GM18907 (cell line): ENCODE results near the gene CFAP46.
"Not testable (repeated sequence)": the region's sequence is repeated elsewhere in the genome, so short reads cannot be mapped to it uniquely, and the experiment has no call there.

Experiments used
- ATAC-seq: cut with Tn5 transposase; IDR thresholded peaks from one replicate; pipeline ENCODE4 v1.9.1; 2021; ENCODE audit warnings: mild to moderate bottlenecking, moderate library complexity; ENCODE audit not compliant: unreplicated experiment

CFAP46 gene

DNA sequence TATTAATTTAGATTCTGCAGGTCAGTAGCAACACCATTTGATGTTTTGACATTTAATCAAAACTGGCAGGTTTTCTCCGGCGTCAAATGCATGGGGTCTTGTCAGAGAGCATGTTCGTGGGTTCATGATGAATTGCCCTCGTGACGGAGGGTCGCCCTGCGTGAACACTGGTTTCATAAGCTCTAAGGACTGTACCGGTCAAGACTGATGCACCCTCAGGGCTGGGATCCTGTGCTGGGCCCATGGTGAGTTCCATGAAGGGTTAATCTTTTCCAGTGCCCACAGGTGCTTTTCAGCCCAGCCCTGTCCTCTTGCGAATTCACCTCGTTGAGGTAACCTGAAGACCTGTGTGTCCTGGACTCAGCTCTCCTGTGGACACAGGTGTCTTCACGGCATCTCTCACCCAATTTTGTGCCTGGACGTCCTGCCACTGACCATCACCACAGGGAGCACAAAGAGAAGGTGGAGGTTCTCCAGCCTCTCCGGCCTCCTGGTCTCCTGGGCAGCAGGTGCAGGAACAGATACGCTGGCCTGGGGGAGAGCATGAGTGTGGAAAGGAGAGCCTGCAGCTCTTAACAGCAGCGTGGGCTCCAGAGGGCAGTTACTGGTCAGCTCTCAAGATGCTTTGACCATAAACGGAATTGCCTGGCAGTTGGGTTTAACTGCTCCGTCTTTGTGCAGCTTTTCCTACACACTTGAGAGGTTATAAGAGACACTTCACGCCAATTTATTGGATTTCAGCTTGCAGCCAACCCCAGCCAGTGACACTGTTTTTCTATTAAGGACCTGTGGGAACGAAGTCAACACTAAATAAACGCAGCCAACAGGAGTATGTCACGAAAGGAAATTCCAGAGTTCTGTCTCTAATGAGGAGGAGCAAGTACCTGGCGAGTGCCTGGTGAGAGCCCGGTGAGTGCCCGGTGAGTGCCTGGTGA is 37.4 kb upstream of the CFAP46 start:
- ATAC-seq, result no peak

DNA sequence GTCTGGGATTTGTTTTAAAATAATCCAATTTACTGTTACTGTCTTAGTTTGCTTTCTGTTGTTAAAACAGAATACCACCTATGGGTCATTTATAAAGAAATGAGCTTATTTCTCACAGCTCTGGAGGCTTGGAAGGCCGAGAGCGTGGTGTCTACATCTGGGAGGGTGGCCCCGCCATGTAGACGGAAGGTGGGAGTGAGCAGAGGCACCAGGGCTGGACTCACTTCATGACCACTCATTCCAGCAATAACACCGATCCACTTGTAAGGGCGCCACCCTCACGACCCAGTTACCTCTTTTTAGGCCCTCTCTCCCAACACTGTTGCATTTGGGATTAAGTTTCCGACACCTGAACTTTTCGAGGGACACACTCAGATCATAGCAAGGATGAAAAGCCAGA is 36.2 kb upstream of the CFAP46 start:
- ATAC-seq, result no peak

DNA sequence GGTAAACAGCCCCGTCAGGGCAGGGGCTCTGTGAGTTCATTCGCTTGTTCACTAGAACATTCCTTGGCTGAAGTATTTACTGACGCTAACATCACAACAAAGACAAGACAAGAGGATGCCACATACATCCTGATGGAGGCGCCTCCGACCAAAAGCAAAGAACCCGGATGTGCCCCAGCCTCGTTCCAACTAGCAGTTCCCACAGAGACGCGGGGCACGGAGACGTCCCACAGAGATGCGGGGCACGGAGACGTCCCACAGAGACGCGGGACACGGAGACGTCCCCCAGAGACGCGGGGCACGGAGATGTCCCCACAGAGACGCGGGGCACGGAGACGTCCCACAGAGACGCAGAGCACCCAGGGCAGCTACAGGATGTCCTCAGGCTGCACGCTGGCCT is 35.4 kb upstream of the CFAP46 start:
- no peak for ATAC-seq

DNA sequence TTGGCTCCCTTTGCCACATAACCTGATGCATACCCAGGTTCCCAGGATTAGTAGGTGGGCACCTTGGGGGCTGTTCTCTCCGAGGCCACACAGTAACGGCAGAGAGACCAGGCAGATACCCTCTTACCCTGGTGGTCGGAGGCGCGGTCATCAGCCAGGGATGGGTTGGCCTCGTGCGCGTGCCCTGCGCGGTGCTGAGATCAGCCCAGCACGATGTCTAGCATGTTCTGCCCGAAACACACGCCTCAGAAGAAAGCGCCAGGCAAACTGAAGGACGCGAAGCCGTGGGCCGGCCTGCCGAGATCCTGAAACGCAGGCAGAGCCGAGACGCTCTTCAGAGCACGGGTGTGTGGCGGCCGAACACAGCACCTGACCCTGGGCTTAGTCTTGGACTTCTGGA is 34.7 kb upstream of the CFAP46 start:
- no peak for ATAC-seq

DNA sequence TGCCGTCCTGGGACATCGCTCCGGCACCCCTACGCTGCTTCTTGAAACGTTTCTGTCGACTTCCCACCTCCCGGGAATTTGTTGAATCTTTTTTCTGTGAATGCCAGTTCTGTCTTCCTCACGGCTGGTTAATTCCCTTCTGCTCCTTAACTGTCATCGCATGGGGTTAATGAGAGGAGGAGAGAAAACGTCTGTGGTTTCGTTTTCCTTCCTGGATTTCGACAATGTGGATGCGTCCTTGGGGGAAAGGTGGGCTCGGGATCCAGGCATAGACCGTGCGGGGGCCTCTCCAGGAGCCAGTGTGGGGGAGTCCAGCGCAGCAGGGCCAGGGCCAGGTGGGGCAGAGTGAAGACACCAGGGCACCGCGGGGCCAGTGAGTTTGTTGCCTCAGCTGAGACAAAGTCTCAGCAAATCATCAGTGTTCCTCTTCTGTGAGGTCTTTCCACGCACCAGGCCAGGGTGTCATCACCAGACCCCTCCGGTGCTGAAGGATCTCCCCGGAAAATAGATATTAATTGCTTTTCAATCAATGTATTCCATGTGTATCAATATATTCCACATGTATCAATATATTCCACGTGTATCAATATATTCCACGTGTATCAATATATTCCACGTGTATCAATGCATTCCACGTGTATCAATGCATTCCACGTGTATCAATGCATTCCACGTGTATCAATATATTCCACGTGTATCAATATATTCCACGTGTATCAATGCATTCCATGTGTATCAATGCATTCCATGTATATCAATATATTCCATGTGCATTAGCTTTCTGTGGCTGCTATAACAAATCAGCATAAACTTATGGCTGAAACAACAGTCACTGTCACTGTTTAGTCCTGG is 33.7 kb upstream of the CFAP46 start:
- ATAC-seq, result no peak

DNA sequence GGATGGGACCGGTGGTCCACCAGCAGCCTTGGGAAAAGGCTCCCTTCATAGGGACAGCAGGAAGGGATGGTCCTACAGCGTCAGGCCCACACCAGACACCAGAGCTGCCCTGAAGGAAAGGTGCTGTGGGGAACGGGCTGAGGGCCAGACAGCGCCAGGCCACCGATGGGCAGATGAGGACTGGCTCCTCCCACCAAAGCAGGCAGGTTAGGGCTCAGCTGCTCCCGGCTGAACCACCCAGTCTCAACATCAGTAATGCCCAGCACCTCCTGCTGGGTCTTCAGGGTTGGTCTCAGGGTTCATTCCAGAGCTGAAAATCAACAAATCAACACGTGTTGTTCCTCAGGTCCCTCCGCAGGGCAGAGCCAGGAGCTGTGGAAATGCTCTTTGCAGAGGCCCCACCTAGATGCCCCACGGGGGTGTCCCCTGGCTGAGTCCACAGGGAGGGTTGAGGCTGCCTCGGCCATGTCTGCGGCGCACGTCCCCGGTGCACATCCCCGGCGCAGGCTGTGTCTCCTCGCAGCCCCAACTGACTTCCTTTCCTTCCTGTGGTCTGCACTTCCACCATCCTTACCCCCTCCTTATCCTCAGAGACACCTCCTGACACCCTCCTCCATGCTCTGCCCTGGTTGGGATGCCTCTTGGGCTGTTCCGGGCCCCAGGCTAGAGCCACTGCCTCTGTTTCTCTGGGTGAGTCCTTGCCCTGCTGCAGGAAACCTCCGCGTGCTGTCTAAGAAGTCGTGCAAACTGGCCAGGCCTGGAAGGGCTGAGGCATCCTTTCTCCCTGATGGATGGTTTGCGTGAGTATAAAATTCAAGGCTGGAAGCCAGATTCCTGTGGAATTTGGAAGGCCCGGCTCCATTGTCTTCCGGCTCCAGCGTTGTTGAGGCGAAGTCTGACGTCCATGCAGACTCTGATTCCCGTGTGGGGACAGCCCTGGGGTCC is 32.8 kb upstream of the CFAP46 start:
- ATAC-seq, result no peak

DNA sequence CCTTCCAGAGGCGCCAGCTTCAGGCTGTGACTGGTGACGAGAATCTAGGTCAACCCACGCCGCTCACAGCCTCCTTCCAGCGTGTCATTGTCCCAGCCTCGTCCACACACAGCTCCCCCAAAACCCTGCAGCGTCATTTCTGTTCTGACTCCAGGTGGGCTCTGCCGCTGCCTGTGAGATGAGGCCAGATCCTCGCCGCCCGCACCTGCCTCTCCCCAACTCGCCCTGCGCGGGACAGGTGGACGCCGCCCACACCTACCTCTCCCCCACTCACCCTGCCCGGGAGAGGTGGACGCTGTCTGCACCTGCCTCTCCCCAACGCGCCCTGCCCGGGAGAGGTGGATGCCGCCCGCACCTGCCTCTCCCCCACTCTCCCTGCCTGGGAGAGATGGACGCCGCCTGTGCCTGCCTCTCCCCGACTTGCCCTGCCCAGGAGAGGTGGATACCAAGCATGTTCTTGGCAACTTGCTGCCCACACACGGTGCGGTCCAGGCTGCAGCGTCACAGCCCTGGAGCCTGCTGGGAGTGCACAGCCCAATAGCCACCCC is 32.0 kb upstream of the CFAP46 start:
- no peak for ATAC-seq

DNA sequence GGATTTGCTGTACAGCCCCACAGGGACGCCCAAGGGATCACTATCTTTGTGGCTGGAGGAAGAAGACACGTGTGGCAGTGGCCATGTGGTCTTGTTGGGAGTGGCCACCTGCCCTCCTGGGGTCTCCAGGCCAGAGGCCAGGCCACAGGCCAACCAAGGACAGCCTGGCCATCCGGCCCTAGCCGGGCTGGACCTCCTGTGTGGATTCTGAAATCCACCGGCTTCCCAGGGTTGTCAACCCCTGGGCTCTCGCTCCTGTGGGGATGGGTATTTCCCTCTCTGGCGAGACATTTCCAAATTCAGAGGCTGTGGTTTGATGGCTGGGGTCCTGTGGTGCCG is 31.5 kb upstream of the CFAP46 start:
- no peak for ATAC-seq

DNA sequence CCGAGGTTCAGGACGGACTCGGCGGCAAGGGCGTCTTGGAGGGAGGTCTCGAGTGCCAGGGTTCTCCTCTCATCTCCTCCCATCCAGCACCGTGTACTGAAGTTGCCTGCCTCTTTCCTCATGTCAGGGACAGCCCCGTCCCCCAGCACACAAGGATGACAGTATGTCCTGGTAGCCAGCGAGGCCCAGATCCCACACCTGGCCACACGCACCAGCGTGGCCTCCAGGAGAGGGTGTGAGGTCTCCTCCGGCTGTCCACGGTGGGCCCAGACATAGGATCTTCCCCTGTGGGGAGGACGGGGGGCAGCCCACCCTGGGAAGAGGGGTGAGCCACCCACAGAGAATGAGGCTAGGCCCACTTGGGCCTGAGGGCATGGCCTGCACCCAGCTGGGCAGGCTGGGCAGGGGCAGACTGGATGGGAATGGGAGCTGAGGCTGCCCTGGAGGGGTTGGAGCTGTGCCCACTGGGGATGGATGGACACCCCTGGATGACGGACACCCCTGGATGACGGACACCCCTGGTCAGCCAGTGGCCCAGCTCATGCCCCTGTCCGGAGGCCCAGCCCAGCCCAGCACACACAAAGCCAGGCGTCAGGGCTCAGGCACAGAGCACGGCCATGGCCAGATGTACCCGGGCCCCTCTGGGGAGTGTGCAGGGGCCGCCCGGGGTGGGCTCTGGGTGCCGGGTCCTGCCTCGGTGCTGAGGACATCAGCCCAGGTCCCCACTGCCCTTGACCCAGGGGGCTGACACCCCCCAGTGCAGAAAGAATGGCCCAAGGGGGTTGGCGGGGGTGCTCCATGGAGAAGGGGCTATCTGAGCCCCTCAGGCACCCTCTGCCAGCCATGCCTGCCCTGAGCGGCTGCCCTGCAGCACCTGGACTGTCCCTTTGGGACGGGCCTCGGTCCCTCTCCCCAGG is 30.9 kb upstream of the CFAP46 start:
- no peak for ATAC-seq

DNA sequence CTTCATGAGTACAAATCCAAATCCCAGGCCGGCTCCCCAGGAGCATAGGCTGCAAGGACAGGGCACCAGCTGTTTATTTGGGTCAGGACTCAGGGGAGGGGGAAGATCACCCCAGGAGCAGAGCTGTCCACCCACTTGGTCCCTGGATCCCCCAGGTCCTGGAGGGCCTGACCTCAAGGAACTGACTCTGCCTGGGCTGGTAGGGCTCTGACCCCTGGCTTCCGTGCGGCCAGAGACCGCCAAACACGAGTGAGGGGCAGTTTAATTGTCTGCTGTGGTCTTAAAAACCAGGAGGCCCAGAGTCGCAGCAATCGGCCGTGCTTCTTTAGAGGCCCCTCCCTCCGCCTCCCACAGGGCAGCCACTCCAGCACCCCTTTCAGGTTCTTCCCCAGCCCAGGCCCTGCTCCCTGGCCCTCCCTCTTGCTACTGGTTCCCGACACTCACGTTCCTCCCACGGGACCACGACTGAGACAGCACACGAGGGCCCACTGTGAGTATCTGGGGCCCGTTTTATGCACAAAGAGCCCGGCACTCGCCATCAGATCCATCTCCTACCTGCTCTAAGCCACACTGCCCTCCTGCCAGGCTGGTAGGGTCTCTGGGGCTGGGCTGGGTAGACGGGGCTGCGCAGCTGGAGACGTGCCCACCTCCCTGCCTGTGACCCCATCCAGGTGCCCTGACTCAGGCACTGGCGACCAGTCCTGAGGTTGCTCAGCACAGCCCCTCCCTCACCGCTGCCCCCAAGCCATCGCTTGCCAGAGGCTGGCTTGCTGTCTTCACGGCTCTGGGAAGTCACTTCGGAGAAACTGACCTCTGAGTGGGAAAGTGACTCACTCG is 30.0 kb upstream of the CFAP46 start:
- ATAC-seq, result no peak

DNA sequence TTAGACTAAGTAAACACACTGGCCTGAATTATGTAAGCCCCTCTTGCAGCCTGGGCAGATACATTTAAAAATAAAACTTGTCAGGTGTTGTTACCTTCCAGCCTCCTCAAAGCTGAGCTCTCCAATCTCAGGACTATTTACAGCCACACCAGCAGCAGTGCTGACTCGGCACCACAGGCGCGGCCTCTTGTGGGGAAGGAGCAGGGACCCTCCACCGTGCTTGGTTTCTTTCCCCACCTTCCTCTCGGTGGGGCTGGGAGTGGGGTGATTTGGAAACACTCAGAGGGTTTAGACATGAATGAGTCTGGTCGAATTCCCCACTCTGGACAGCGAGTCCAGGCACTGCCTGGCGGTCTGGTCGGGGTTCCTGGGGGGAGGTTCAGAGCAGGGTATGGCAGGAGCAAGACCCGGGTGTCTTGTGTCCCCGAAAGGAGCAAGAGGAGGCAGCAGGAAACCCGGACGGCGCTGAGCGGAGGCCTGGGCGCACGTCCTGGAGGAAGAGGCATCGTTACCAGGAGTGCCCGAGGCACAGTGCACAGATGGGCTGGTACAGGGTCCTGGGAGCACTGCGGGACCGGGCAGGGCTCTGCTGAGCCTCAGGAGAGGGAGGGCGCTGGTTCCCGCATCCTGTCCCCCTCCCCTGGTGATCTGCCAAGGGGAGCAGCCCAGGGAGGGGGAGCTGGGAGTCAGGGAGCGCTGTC is 29.2 kb upstream of the CFAP46 start:
- ATAC-seq, result no peak

DNA sequence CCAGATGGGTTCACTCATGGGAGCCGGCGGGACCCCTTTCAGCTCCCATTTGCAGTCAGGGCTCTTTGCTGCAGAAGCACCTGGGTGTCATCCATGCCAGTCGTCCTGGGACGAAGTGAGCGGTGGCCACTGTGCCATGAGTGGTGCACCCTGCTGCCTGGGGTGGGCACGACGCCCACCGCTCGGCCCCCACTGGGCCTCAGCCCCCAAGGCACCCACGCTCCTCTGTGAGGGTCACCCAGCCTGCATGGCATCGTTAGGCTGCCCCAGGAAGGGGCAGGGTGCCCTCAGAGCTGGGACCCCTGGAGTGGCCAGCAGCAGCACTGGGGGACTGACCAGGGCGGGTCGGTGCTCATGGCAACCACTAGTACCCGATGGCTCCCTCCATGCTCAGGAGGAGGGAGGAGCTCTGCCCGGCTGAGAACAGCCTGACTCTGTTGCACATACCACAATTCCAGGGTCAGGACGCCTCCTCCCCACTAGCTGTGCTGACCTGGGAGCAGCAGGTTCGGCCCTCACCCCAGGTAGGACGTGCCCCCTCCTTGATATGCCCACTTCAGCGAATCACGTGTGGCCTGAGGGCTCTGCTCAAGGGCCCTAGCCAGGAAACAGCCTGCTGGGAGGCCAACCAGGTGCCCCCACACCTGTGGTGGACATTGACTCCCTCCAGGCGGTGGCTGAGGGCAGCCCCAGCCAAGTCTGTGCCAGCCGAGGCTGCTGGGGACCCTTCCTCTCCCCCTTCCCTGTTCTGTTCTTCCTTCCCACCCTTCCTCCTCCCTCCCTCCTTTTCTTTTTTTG is 28.5 kb upstream of the CFAP46 start:
- ATAC-seq, result no peak

DNA sequence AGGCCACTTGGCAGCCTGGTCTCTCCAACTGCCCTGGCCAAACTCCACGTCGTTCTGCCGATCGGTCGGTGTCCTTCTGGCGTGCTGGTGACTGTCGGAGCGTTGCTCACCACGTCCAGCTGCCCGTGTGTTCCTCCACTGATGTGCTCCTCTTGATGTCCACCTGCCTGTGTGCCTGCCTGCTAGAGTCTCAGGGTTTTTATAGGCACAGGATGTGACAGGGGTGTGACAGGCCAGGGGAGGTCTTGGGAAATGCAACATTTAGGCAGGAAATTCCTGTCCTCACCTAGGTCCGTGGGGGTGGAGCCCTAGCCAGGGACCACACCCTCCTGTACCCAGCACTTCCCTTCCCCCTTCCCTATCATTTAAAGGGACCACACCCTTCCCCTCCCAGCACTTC is 25.2 kb upstream of the CFAP46 start:
- ATAC-seq, result no peak

DNA sequence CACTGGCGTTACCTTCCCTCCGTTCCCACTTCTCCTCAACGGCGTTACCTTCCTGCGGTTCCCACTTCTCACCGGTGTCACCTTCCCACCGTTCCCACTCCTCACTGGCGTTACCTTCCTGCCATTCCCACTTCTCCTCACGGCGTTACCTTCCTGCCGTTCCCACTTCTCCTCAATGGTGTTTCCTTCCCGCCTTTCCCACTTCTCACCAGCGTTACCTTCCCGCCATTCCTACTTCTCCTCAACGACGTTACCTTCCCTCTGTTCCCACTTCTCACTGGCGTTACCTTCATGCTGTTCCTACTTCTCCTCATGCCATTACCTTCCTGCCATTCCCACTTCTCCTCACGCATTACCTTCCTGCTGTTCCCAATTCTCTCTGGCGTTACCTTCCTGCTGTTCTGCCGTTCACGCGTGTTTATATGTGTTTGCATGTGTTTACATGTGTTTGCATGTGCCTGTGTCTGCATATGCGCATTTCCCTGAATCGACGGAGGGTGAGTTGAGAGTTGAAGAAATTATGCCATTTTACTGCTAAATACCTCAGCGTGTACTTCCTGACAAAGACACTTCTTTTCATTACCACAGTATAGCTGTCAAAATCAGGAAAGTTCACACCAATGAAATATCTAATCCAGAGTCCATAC is 23.2 kb upstream of the CFAP46 start:
- no peak for ATAC-seq

DNA sequence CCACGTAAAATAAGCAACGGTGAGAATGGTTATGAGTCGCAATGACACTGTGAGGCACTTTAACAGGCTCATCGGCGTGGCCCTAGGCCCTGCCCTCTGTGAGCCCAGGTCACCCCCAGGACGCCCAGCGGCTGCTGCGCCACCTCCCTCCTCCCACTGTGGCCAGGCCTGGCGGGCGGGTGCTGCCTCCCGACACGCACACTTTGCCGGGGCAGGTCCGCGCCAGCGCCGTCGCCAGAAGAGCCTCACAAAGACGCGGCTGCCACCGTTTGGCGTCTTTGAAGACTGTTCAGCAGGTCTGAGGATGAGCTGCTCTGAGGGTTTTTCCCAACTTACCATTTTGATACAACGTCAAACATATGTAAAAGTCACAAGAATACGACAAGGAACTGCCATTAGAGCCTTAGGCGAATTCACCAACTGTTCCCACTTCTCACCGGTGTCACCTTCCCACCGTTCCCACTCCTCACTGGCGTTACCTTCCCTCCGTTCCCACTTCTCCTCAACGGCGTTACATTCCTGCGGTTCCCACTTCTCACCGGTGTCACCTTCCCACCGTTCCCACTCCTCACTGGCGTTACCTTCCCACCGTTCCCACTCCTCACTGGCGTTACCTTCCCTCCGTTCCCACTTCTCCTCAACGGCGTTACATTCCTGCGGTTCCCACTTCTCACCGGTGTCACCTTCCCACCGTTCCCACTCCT is 22.5 kb upstream of the CFAP46 start:
- not testable (repeated sequence) for ATAC-seq

DNA sequence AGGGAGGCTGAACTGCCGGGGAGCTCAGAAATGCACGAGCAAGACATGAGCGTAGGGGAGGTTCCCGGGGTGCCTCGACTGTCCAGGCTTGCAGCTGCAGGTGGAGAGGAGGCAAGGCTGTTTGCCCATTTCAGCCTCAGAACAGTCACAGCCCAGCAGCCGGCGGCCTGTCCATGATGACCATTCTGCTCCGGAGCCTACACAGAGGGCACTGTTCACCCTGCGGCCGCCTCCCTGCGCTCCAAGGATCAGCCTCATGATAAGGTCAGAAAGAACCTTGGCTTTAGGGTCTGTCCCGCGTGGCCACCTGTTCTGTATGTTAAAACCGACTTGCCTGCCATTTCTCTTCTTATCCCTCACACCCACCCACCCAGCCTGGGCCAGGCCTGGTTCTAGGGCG is 21.9 kb upstream of the CFAP46 start:
- ATAC-seq, result no peak
